Left colon (tissue), 2 donors: Measurements from ENCODE around the gene MYLK2. TPM values are rescaled to one million over a fixed set of nuclear protein-coding genes. Genes with fewer than 3 reads are reported as not detected.

Experiments
- ATAC-seq: fragments of 200-7000 bp; cut with Tn5 transposase; one replicate; pipeline ENCODE4 v1.9.1; 2020; ENCODE audit warnings: mild to moderate bottlenecking, moderate library complexity
- DNase-seq, 2 donors: peaks; one replicate each; pipeline ENCODE4 v3.0.0-alpha.2; 2020
- intact Hi-C, 2 donors: fragments of 100-400 bp; cut with DNase I in 1 of 2; cut with micrococcal nuclease in 1 of 2; formaldehyde crosslinking; loops; one replicate each; pipeline versions ENCODE4 v1.11.2 to v1.14.0; 2022; cut with DNase I, micrococcal nuclease
- total RNA-seq, 2 donors: library from RNA; stranded (reverse); fragmentation: NEBNext Ultra II Directional; extraction: Animal tissue kit (Norgen Biotek cat#: 25700); gene quantifications; one replicate each; pipeline ENCODE4 v1.2.1, GENCODE V29; 2021
- donor health status: DM: no; HTN: no; CAD: no.
- donor health status: DM: yes; HTN: yes; CAD: no.

Gene MYLK2
- total RNA-seq, 2 donors from 2014 or later, result 0.08 TPM; not detected in 1

DNA sequence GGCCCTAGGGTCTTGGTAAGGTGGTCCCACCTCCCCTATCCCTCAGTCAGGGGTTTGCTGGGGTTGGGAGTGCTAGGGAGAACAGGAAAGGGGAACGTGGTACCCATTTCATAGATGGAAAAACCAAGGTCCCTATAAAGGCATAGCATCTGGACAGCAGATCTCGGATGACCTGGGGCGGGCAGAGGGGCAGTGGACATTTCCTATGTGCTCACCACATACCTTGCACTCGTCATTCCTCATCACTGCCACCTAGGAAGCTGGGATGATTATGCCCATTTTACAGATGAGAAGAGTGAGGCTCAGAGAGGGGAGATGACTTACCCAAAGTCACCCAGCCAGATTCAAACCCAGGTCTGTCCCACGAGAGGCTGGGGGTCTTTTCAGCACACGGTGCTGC lies 12.1 kb downstream of the MYLK2 start:
- ATAC-seq, result no peak
- intact Hi-C loops, result no loop called here
- DNase-seq, result no peak

DNA sequence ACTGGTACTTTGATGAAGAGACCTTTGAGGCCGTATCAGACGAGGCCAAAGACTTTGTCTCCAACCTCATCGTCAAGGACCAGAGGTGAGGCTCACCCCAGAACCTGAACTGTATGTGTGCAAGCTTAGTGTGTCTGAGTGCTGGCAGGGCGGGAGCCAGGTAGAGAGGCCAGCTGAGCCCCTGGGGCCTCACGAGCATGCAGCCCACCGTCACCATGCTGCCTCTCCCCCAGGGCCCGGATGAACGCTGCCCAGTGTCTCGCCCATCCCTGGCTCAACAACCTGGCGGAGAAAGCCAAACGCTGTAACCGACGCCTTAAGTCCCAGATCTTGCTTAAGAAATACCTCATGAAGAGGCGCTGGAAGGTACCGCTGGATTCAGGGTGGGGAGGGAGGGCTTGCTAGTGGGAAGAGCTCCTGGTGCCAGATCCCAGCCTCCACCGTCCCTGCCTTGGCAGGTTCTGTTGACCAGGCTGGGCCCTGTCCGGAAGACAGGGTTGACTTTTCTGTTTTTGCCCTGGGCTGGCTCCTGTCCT lies 12.7 kb downstream of the MYLK2 start:
- no peak for ATAC-seq
- intact Hi-C loops, result no loop called here
- no peak for DNase-seq

DNA sequence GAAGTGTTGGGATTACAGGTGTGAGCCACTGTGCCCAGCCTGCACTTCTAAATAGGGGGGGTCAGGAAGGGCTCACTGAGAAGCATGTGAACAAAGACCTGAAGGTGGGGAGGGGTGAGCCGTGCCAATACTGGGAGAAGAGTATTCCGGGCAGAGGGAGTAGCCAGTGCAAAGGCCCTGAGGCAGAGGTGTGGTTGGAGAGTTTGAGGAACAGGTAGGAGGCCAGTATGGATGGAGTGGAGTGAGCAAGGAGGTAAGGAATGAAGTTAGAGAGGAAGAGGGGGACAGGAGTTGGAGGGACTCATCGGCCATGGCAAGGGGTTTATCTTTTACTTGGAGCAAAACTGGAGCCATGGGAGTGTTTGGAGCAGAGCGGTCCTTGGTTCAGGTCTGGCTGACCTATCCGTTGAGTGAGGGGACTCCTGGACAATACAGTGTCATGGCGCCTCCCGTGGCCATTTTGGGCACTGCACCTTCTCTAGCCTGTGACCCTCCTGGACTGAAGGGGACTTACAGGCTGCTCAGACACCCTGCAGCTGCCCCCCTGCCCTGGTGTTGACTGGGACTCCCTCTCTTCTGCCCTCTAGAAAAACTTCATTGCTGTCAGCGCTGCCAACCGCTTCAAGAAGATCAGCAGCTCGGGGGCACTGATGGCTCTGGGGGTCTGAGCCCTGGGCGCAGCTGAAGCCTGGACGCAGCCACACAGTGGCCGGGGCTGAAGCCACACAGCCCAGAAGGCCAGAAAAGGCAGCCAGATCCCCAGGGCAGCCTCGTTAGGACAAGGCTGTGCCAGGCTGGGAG lies 14.2 kb downstream of the MYLK2 start:
- ATAC-seq (peak; percentile 52), DNase-seq (peak in 1 of 2 donors; percentile 70)
- intact Hi-C loops, result no loop called here

DNA sequence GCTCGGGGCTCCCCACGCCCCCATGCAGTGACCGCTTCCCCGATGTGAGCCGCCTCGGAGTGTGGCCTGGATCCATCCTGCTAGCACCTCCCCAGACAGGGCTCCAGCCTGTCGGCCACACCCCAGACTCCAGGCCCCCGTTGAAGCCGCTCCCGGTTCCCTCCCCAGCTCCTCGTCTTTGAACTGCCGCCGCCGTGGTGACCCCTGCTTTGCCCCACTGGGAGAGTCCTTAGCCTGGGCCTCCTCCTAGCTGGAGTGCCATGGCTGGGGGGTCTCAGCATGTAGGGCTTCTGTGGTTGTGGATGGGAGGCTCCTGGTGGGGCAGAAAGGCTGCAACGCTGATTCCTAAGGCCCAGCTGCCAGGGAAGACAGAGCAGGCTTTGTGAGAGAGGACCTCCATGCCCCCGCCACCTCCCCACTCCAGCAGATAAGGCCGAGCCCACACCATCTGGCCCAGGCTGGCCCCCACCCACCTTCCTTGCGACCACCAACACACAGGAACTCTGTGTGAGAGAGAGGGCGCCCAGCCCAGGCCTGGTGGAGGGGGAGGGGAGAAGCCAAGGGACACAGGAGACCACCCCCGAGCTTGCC lies 14.9 kb downstream of the MYLK2 start:
- no peak for ATAC-seq
- intact Hi-C loops, result no loop called here

DNA sequence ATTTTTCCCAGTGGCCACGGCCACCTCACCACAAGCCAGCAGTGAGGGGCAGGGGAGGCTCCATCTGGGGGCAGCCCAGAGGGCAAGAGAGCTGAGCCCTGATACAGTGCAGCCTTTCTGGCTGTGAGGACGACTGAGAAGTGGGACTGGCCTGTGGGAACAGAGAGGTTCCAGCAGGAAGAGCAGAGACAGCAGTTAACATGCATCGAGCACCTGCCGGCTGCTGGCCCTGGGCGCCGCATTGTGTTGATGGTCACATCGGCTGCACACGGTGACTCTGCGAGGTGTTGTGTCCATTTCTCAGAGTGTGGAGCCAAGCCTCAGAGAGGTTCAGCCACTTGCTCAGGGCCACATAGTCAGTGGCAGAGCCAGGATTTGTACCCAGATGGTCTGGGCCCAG lies 16.4 kb downstream of the MYLK2 start:
- DNase-seq (no peak), ATAC-seq (no peak)
- intact Hi-C loops, result no loop called here

More for the DNA sequence above, 14.9 kb downstream of the MYLK2 start:
- no peak for DNase-seq

DNA sequence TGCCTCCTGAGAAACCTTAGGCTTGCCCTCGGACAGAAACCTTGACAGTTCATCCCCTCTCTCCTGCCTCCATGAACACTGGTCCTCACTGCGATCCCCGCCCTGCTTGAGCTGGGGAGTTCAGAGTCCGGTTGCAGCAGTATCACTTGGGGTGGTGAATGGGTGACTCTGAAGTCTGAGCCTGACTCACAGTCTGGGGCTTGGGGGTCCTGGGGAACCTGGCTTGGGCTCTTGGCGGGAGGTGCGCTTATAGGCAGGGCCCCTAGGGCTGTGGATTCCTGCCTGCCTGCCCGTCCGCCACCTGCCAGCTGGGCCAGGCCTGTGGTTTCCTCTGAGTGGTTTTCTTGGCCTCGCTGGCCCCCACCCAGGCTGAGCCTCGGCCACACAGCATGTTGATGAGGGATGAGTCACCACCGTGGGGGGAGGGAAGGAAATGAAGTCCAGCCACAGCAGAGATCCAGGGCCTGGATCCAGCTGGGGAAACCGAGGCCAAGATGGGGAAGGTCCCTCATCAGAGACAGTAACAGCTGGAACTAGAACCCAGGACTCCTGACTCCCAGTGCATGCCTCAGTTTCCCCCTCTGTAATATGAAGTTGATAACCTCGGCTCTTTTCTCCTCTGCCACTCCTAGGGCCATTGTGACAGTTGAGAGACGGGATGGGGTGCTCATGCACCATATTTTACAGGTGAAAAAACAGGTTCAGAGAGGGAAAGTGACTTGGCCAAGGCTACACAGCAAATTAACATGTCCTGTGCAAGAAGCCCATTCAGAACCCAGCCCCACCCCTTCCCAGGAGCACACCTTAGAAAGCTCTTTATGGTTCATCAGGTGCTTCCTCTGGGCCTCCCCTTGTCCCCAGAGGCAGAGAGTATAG lies 17.1 kb downstream of the MYLK2 start:
- intact Hi-C loops, result no loop called here
- peak; percentile 78 for ATAC-seq
- peak; percentile 62 to 67 for DNase-seq

DNA sequence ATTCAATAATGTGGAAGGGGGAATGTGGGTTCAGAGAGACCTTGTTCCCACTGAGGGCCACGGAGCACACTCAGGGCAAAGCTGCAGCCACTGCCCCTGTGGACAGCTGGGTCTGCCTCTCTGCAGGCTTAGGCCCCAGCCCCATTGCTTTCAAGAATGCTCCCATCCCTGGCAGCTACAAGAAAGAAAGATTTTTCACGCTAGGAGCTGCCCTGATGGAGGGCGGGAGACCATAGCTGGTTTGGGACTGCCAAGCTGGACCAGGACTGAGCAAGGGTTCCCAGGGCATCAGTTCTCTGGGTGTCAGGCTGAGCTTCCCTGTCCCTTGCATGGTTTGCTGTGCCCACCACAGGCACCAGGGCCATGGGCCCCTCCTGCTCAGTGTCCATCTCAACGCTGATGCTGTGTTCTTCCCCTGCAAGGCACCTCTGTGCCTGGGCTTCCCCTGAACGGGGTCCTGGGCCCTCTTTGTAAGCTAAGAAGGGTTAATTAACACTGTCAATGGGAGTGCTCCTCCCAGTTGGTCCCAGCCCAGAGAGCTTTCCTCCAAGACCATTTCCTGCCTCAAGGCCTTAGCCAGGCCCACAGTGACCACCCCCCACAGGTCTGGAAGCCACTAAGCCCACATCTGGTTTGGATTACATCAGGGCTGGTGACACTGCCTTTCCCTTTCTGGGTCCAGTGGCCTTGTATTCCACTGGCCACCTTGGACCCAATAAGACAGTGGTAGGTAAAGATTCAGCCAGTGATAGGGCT lies 17.9 kb downstream of the MYLK2 start:
- ATAC-seq (no peak), DNase-seq (no peak)
- intact Hi-C loops, result no loop called here

DNA sequence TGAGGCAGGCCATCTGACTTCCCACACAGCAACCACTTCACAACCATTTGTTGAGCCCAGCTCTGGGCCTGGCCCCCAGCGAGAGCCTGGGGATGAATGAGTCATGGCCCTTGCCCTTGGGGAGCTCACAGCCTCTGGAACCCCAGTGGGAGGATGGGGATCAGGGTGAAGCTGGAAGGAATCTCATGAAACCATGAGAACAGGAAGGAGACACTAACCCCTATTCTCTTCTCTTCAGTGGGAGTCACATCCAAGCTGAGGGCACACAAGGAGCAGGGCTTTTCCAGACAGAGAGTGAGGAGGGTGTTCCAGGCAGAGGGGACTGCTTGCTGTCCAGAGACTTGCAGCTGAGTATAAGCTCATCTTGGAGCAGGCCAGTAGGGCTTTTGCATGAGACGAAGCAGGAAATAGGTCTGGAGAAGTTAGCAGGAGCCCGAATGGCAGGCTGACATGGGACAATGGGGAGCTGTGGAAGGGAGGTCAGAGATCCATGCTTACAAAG lies 18.8 kb downstream of the MYLK2 start:
- ATAC-seq (no peak), DNase-seq (no peak)
- intact Hi-C loops, result no loop called here

DNA sequence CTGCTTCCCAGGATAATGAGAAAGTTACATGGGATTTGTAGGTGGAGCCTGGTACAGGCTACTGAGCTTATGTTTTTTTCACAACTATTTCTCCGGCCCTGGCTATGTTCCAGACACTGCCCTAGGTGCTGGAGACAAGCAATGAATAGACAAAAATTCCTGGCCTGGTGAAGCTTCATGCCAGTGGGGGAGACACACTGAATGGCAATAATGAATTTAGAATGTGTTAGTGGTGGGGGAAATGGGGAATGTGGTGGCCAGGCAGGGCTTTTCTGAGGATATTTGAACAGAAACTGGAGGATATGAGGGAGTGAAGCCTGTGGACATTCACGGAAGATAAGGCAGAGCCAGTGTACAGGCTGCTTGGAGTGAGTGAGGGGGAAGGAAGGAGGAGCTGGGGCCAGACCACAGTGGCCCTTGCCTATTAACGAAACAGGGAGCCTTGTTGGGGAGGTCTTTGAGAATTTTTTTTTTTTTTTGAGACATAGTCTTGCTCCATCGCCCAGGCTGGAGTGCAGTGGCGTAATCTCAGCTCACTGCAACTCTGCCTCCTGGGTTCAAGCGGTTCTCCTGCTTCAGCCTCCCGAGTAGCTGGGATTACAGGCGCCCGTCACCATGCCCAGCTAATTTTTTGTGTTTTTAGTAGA lies 19.6 kb downstream of the MYLK2 start:
- DNase-seq (no peak), ATAC-seq (no peak)
- intact Hi-C loops, result no loop called here

DNA sequence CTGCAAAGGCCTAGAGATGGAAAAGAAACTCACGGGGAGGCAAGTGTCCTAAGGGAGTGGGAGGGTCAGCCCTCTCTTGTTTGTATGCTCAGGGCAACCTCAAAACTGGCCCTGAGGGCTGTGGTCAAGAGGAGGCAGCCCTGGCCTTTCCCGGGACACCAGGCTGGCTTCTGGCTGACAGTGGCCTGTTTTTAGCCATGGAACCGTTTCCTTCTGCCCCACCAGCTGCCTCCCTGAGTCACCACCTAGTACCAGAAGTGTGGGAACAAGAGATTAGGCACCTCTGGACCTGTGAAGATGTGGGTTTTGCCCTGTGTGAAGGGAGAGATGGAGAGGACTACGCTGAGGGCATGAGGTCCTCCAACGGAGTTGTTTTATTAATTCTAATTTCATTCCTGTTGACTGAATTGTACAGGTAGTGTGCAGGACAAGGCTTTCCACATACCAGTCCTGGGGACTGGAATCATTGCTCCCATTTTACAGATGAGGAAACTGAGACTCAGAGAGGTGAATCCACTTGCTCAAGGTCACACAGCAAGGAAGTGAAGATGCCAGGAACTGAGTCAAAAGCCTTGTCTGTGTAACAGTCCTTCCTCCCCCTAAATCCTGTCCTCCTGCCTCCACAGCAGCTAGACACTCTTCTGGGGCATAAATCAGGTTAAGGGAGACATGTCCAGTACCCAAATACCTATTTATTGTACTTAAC lies 20.8 kb downstream of the MYLK2 start:
- ATAC-seq (no peak), DNase-seq (no peak)
- intact Hi-C loops, result no loop called here

DNA sequence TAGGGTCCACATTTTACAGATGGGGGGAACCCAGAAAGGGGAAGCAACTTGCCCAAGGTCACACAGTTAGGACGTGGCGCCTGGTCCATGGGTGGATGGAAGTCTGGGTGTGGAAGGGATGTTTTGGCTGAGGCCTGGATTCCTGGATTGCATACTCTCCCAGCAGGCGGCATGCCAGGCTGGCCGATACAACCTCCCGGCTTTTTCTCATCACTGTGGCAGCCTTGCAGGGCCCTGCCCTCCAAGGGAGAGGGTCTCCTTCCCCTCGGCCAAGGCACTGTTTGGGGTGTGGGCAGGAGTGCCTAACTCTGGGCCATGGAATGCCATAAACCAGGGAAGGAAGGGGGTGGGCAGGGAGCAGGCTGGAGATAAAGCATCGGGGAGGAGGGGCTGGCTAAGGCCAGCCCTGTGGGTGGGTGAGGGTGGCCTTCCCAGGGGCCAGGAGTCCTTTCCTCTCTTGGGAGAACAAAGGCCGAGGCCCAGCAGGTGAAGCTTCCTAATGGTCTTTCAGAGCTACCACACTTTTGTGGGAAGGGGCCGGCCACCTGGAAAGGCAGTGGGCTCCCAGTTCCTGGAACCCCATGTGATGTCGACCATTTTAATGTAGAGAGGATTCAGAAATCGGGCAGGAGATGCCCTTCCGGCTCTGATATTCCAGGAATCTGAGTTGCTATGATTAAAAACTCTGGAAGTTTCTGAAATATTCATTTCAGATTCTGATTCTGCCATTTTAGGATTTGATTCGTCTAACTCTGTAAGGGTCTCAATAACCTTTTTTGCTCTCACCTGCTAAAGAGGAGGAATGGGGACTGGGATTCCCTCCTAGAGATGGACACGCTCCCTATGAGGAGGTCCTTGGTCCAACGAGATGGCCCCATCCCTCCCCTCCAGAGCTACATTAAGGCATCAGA lies 22.0 kb downstream of the MYLK2 start:
- ATAC-seq, result no peak
- no peak for DNase-seq
- intact Hi-C loops, result no loop called here

DNA sequence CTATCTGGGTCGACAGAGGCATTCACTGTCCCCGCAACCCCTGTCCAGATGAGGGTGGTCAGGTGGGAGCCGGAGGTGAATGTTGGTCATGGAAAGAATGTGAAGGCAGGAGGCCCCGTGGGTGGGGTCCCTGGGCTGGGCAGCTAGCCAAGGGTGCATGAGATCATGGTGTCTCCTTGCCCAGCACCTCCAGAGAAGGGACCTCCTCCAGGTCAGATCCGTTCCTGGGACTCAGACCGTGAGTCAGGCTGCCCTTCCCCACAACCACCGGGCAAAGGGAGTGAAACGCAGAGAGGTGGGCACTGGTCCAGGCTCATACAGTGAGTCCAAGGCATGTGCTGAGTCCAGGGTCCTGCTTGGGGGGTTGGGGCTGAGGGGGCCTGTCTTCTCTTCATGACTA lies 22.8 kb downstream of the MYLK2 start:
- ATAC-seq (no peak), DNase-seq (no peak)
- intact Hi-C loops, result no loop called here

DNA sequence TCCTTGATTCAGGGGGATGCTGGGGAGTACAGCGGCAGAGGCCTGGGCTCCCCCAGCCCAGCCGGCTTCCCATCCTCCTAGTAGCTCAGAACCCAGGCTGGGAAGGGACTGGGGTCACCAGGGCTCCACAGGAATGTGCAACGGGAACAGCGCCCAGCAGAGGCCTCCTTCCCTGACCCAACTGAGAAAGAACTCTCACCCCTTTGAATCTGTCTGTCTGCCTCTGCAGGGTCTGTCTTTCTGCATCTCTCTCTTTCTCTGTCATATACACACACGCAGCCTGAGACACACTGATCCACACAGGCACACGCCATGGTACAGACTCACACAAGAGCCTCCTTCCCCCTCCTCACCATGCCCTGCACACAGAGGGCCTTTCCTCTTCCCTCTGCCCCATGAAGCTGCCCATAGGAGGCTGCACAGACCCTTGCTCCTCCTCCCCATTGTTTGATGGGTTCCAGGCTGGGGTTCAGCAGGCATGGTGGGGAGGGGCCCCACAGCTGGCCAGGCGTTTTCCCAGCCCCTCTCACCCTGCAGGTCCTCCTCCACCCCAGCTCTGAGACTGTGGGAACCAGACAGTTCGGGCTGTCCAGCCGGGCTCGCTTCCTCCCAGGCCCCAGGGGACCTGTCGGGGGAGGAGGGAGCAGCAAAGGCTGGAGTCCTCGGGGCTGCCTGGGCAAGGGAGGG lies 23.5 kb downstream of the MYLK2 start:
- DNase-seq (no peak), ATAC-seq (no peak)
- intact Hi-C loops, result no loop called here

DNA sequence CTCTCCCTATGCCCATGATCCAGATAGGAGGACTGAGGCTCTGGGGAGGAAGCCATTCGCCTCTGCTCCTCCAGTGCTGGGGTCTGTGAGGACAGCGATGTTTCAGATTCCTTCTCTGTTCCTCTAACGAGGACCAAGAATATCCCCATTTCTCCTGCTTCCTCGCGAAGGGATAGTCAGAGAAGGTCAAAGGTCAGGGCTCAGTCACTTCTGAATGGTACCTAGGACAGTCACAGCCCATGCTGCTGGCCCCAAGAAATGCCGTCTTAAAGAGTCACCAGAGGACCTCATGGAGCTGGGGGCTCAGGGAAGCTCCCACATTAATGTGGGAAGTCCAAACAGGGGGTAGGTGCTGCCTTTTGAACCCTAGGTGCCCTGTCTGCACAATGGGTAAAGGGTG lies 24.1 kb downstream of the MYLK2 start:
- ATAC-seq (no peak), DNase-seq (no peak)
- intact Hi-C loops, result no loop called here

DNA sequence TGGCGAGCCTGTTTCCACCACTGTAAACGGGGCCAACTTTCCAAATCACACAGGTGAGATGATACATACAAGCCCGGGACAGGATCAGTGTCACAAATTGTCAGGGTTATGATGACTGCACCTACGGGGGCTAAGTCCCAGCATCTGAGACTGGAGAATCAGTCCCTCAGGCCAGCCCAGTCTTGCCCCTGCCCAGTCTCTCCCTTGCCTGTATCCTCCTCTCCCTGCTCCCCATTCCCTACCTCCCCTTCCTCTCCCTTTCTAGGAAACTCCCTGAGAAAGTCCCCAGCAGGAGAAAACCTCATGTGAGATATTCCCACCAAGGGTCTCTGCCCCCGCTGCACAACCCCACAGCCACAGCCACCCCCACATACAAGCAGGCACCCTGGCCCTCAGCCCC lies 24.7 kb downstream of the MYLK2 start:
- ATAC-seq, result no peak
- intact Hi-C loops, result no loop called here

DNA sequence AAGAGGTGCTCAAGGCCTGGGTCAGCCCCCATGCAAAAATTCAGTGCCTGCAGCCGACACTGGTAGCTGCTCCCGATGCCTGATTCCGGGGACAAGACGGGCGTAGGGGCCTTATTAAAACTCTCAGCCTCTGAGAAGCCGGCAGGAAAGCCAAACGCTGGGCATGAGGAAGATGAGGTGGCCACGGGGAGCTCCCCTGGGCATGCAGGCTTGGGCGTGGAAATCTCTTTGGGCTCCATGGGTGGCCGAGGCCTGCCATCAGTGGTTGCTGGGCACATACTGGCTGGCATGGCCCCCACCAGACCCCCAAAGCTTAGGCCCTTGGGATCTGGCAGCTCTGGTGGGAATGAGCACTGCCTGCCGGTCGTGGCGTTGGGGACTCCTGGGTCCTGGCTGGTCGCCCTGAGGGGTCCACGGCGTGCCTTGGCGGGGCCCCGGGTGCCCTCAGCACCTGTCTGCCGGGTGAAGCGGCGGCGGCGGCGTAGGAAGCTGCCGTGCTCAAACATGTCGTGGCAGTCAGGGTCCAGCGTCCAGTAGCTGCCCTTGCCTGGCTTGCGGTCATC lies 25.7 kb downstream of the MYLK2 start:
- no peak for DNase-seq
- no peak for ATAC-seq
- intact Hi-C loops, result no loop called here

More for the DNA sequence above, 24.7 kb downstream of the MYLK2 start:
- DNase-seq, result no peak
